HL-60 (cell line): ENCODE results near the gene FOXC2.

ENCODE experiments used
- DNase-seq, 2 experiments: peaks; one replicate each; pipeline ENCODE4 v3.0.0-alpha.2; 2010 to 2020; ENCODE audit warnings: low read depth in 1 of 2, low spot score in 1 of 2
- H3K27ac ChIP-seq: fragments of 250-450 bp; sonication (Bioruptor Pico); replicated peaks from 2 replicates; pipeline ENCODE4 v1.5.1; 2020; ENCODE audit warnings: mild to moderate bottlenecking, moderate library complexity
- H3K27me3 ChIP-seq: fragments of 250-450 bp; sonication (Bioruptor Pico); 2 replicates; pipeline ENCODE4 v1.5.1; 2021; ENCODE audit warnings: mild to moderate bottlenecking, moderate library complexity; ENCODE audit not compliant: insufficient read depth, poor library complexity, severe bottlenecking
- H3K4me3 ChIP-seq: replicated peaks from 2 replicates; pipeline ENCODE4 v1.5.1; 2011; ENCODE audit warnings: mild to moderate bottlenecking, control low read depth, low read length; ENCODE audit not compliant: insufficient read depth
- GABPA ChIP-seq: IDR thresholded peaks from 2 replicates; pipeline ENCODE4 v1.6.1; 2012; ENCODE audit warnings: low read depth
- POLR2AphosphoS5 ChIP-seq: IDR thresholded peaks from 2 replicates; pipeline ENCODE4 v1.6.1; 2012; ENCODE audit warnings: low read depth
- SPI1 ChIP-seq: IDR thresholded peaks from 2 replicates; pipeline ENCODE4 v1.6.1; 2012; ENCODE audit warnings: low read depth, mild to moderate bottlenecking, borderline replicate concordance
- TF ChIP-seq, protein P1 (sequence below): IDR thresholded peaks from 2 replicates; pipeline ENCODE4 v1.6.1; 2012; ENCODE audit warnings: low read depth; ENCODE audit not compliant: insufficient replicate concordance
- TF ChIP-seq, protein P2 (sequence below): IDR thresholded peaks from one replicate; pipeline ENCODE4 v1.5.1; 2011; ENCODE audit warnings: low read length, control low read depth, inconsistent platforms; ENCODE audit not compliant: insufficient read depth

Gene FOXC2

DNA sequence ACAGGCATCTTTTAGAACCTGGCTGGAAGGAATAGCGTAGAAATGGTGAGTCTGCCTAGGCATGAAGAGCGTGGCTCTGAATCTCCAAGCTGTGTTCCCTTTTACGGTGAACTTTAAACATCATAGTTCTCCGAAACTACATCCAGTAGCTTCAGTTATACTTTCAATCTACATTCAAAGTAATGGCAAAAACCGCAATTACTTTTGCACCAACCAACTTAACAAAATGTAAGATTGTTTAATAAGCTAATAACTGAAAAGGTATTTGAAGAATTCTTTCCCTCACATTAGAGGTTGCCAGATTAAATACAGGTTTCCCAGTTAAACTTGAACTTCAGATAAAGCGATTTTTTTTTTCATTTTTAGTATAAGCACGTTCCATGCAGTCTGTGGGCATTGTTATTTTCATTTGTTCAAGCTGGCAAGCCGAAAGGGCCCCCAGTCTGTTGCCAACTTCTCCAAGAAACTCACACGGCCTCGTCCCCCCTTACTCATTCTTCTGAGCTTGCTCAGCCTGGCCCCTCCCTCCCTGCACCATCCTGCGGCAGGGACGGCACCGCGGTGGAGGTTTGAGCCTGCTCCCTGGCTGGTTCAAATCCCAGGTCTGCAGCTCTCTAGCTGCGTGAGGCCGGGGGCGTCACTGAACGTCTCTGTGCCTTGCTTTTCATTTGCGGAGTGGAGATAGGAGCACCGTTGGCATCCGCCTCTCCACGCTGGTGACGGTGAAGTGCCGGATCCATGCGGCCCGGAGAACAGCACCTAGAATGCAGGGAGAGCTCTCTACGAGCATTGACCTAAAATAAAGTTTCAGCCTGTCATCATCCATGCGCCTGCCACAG, 8.1 kb upstream of the FOXC2 start:
- H3K27ac ChIP-seq = no peak overlapping the region

DNA sequence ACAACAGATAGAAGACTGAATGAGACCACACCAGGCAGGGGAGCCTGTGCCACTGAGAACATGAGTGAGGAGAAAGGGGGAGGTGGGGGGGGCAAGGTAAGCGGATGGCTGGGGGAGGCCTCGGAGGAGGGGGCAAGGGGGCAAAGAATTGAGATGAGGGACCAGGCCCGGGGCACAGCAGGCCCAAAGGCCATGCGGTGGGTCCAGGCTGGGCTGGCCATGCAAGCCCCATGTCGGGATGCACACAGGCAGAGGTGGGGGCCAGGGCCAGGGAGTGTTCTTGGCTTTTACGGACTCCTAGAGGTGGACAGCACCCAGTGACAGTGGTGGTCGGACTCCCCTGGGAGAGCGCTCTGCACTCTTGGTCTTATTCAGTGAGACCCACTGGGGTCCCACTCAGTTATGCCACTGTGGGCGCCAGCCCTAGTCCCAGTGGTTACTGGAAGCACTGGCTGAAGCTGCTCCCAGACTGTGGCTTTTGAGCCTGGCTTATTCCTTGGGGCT, 6.8 kb upstream of the FOXC2 start:
- Histone ChIP-seq H3K27ac (no peak overlapping the region), H3K4me3 (no peak overlapping the region), H3K27me3 (no peaks in the 10 kb centered on the region)
- TF ChIP-seq GABPA (no peak), POLR2AphosphoS5 (no peak)
- TF ChIP-seq, protein P1, sequence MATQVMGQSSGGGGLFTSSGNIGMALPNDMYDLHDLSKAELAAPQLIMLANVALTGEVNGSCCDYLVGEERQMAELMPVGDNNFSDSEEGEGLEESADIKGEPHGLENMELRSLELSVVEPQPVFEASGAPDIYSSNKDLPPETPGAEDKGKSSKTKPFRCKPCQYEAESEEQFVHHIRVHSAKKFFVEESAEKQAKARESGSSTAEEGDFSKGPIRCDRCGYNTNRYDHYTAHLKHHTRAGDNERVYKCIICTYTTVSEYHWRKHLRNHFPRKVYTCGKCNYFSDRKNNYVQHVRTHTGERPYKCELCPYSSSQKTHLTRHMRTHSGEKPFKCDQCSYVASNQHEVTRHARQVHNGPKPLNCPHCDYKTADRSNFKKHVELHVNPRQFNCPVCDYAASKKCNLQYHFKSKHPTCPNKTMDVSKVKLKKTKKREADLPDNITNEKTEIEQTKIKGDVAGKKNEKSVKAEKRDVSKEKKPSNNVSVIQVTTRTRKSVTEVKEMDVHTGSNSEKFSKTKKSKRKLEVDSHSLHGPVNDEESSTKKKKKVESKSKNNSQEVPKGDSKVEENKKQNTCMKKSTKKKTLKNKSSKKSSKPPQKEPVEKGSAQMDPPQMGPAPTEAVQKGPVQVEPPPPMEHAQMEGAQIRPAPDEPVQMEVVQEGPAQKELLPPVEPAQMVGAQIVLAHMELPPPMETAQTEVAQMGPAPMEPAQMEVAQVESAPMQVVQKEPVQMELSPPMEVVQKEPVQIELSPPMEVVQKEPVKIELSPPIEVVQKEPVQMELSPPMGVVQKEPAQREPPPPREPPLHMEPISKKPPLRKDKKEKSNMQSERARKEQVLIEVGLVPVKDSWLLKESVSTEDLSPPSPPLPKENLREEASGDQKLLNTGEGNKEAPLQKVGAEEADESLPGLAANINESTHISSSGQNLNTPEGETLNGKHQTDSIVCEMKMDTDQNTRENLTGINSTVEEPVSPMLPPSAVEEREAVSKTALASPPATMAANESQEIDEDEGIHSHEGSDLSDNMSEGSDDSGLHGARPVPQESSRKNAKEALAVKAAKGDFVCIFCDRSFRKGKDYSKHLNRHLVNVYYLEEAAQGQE = no peak
- DNase-seq = no peak

More for the DNA sequence above, 8.1 kb upstream of the FOXC2 start:
- no peak overlapping the region for H3K4me3 ChIP-seq
- DNase-seq = no peak
- H3K27me3 ChIP-seq = no peaks in the 10 kb centered on the region
- TF ChIP-seq, protein P2, sequence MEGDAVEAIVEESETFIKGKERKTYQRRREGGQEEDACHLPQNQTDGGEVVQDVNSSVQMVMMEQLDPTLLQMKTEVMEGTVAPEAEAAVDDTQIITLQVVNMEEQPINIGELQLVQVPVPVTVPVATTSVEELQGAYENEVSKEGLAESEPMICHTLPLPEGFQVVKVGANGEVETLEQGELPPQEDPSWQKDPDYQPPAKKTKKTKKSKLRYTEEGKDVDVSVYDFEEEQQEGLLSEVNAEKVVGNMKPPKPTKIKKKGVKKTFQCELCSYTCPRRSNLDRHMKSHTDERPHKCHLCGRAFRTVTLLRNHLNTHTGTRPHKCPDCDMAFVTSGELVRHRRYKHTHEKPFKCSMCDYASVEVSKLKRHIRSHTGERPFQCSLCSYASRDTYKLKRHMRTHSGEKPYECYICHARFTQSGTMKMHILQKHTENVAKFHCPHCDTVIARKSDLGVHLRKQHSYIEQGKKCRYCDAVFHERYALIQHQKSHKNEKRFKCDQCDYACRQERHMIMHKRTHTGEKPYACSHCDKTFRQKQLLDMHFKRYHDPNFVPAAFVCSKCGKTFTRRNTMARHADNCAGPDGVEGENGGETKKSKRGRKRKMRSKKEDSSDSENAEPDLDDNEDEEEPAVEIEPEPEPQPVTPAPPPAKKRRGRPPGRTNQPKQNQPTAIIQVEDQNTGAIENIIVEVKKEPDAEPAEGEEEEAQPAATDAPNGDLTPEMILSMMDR = no peak
- no peak for TF ChIP-seq SPI1
- TF ChIP-seq GABPA = no peak
- TF ChIP-seq, protein P1 = no peak
- TF ChIP-seq POLR2AphosphoS5 = no peak

DNA sequence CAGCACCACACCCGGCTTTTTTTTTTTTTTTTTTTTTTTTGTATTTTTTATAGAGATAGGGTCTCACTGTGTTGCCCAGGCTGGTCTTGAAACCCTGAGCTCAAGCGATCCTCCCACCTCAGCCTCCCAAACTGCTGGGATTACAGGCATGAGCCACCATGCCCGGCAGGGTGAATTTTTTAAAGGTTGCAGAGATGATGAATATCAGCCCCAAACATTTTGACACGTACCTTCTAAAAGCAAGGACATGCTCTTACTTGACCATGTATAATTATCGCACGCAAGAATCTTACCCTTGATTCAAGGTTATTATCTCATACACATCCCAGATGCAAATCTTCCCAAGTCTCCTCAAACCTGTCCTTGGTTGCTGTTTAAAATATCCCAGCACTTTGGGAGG, 4.3 kb upstream of the FOXC2 start:
- Histone ChIP-seq H3K27me3 (peaks cover 8% of the 10 kb centered on the region), H3K4me3 (no peak overlapping the region), H3K27ac (no peak overlapping the region)
- TF ChIP-seq GABPA (no peak), POLR2AphosphoS5 (no peak), SPI1 (no peak)
- DNase-seq = no peak

DNA sequence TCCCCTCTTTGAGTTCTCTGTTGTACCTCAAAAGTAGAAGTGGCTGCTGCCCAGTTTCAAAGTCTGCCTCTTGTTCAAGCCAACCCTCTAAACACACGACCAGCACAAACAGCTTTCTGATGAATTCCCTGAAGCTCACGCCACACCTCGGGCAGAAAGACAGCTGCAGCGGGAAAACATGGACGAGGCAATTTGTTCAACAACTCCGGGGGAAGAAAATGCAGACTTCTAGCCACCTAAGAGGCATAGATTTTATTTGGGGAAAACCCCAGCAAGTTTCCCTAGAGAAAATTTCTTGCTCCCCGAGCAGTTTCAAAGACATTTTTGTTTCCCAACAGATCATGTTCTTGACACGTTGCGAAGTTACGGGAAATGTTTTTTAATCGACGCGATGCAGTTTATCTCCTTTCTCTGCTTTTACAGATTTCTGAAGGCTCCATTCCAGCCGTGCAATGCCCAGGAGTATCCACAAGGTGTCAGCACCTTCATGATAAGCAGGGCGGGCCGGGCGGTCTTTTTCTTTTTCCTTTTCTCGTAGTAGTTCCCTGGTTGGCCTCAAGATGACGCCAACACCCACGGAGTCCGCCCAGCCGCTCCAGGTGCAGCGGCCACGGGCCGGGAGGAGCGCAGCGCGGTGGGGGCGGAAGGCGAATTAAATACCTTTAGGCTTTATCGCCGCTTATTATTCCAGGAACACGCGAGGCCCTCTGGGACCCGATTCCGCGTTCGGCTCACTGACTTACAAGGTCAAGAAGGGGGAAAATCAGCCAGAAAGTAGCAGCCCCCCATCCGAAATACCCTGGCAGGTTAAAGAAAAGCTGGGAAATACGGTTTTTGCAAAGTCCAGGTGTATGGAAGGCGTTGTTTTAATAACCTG, 2.9 kb upstream of the FOXC2 start:
- TF ChIP-seq, protein P2 = peak; percentile 77
- no peak for TF ChIP-seq POLR2AphosphoS5

More for the DNA sequence above, 2.9 kb upstream of the FOXC2 start:
- Histone ChIP-seq H3K4me3 (no peak overlapping the region), H3K27ac (no peak overlapping the region), H3K27me3 (peaks cover 9% of the 10 kb centered on the region)
- peak; percentile 26 to 68 for DNase-seq
